GM21529 (cell line): Measurements from ENCODE around the gene FBLIM1.

Experiments
- ATAC-seq: cut with Tn5 transposase; IDR thresholded peaks from one replicate; pipeline ENCODE4 v1.9.1; 2021; ENCODE audit not compliant: unreplicated experiment

FBLIM1 gene

DNA sequence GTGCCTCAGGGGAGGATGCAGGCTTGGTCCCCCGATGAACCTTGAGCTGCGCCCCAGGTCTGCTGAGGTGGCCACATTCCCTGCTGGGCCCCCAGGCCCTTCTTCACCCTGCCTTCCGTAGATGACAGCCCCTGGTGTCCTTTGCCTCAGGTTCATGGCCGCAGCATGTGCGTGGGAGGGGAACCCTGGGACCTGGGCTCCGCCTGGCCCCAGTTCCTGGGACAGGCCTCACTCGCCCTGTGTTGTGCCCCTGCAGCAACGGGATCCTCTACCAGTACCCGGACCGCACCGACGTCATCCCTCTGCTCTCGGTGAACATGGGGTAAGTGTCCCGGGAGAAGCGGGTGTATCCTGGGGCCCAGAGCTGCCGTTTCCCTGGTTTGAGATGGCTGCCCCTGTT is 27.7 kb upstream of the FBLIM1 start:
- no peak for ATAC-seq

DNA sequence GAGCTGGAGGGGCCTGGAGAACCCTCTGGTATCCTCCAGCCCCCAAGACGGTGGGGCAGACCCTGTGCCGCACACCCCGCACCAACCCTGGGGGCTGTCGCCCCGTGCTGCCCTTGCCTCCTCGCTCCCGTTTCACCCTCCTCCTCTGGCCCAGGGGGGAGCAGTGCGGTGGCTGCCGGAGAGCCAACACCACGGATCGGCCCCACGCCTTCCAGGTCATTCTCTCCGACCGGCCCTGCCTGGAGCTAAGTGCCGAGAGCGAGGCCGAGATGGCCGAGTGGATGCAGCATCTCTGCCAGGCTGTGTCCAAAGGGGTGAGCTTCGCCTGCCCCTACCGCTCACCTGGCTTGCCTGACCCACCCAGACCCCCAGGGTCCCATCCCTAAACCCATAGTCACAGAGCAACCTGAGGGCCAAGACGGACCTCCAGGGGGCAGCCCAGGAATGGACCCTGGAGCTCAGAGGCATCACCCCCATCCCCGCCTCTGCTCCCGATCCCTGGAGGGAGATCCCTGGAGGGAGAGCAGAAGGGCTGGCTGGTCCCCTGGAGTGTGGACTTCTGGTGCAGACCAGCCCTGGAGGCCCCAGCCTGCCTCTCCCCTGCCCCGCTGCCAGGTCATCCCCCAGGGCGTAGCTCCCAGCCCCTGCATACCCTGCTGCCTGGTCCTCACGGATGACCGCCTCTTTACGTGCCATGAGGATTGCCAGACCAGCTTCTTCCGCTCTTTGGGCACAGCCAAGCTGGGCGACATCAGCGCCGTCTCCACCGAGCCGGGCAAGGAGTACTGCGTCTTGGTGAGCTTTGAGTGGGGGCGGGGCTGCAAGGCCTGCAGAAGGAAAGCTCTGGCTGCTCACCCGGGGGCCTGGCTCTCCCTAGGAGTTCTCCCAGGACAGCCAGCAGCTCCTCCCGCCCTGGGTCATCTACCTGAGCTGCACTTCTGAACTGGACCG is 26.6 kb upstream of the FBLIM1 start:
- no peak for ATAC-seq

DNA sequence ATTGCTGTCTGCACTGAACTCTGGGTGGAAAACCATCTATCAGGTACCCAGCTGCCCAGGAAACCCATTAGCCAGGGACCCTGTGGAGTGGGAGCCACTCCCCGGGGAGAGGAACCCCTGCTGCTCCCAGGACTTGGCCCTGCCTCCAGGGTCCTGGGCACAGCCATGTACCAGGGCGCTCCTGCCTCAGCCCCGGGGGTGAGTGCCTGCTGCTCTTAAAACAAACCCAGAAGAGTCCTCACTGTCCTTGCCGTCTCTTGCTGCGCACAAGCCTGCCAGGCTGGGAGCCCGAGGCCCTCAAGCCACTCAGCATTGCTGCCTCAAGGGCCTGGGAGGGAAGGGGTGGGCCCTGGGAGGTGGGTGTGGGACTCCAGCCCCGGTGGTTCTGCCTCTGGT is 25.9 kb upstream of the FBLIM1 start:
- no peak for ATAC-seq

DNA sequence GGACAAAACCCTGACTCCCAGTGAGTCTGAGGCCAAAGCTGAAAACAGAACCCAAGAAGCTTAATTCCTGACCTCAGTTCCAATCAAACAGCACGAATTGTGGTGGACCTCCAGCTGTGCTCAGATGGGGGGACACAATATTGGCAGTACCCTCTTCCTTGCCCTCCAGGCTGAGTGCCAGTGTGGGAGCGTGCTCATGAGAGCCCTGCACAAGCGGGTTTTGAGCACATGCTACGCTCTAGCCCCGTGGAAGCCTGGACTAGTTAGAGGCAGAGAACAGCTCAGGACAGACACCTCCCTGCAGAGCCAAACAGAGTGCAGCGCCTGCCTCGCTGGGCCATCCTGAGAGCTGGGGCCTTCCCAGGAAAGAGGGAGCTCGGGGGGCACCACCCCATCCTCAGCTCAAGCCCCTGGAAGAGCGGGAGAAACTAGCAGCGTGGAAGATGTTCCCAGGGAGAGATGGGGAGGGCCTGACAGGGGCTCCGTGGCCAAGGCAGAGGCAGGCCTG is 25.3 kb upstream of the FBLIM1 start:
- no peak for ATAC-seq

- ATAC-seq: no peak
Measured at GRCh38 chr1:15733726-15734226, 24.8 kb upstream of the FBLIM1 start.

GRCh38 chr1:15734296-15734695 is 24.3 kb upstream of the FBLIM1 start:
- no peak for ATAC-seq

DNA sequence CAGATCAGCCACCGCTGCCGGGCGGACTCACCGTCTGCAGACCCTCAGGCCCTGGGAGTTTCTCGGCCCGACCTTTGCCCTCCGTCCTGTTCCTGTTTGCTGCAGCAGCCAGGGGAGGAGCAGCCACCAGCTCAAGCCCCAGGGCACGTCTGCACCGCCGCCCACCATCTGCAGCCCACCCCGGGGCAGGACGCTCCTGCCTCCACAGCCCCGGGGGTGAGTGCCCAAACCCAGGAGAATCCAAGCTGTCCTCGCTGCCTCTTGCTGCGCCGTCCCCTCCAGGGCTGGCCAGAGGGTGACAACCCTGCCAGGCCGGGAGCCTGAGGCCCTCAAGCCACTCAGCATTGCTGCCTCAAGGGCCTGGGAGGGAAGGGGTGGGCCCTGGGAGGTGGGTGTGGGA is 23.7 kb upstream of the FBLIM1 start:
- no peak for ATAC-seq

- ATAC-seq: no peak
Measured at GRCh38 chr1:15735304-15736037, 23.1 kb upstream of the FBLIM1 start.

GRCh38 chr1:15736038-15736891 is 22.3 kb upstream of the FBLIM1 start, which contains the start of gene SLC25A34:
TSS of gene SLC25A34 (plus strand) at chr1:15736258. CDS start at chr1:15736486, 228 bp downstream.
- no peak for ATAC-seq

DNA sequence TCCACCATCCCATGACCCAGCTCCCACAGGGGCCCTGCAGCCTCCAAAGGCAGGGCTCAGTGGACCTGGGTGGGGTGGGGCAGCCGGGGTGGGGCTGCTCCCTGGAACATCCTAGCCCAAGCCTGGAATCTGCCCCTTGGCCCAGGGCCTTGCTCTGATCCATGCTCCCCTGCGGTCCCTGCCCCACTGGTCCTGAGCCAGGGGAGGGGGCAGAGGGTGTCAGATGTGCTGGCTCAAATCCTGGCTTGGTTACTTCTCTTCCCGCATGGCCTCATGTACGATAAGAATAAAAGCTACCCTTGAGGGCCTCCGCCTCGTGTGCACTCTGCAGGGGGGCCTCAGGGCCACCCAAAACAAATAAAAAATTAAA is 21.7 kb upstream of the FBLIM1 start:
- ATAC-seq: no peak

DNA sequence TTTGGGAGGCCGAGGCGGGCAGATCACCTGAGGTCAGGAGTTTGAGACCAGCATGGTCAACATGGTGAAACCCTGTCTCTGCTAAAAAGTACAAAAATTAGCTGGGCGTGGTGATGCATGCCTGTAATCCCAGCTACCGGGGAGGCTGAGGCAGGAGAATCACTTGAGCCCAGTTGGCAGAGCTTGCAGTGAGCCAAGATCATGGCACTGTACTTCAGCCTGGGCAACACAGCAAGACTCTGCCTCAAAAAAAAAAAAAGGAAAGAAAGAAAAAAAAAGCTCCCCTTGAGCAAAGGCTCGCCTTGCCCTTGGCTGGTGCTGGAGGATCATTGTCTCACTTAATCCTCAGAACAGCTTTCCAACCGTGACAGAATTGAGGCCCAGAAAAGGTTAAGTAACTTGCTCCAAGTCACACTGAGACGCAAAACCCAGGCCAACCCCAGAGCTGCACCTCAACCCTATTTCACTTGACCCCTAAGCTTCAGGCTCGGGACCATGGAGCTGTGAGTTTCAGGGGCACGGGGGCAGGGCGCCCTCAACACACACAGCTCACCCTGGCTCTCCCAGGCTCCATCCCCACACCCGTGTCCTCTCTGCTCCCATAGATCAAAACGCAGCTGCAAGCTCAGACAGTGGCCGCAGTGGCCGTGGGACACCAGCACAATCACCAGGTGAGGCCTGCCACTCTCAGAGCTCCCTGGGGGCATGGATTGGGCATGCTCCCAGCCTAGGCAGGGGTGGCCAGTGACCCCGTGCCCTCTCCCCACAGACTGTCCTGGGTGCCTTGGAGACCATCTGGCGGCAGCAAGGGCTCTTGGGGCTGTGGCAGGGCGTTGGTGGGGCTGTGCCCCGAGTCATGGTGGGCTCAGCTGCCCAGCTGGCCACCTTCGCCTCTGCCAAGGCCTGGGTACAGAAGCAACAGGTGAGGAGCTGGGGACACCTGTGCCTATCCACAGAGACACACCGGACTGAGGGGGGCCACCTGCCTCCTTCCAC is 21.0 kb upstream of the FBLIM1 start:
- no peak for ATAC-seq

DNA sequence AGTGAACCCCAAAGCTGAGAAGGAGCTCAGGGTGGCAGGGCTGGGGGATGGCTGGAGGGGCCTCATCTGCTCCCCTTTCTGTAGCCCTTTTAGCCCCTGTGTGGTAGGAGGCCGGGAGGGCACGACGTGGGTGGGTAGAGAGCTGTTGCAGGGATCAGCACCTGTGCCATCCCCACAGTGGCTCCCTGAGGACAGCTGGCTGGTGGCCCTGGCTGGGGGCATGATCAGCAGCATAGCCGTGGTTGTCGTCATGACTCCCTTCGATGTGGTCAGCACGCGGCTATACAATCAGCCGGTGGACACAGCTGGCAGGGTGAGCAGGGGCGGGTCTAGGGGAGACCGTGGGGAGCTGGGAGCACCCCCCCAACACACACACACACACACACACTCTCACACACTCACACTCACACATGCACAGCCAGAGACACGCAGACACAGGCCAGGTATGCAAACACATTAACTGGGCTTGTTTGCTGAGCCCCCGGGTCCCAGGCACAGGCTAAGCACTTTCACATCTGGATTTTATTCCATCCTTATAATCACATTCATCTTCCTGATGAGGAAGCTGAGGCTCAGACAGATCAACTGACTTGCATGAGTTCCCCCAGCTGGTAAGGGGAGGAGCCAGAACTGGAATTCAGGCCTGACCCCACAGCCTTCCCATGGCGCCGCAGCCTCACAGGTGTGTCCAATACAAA is 20.0 kb upstream of the FBLIM1 start:
- no peak for ATAC-seq

DNA sequence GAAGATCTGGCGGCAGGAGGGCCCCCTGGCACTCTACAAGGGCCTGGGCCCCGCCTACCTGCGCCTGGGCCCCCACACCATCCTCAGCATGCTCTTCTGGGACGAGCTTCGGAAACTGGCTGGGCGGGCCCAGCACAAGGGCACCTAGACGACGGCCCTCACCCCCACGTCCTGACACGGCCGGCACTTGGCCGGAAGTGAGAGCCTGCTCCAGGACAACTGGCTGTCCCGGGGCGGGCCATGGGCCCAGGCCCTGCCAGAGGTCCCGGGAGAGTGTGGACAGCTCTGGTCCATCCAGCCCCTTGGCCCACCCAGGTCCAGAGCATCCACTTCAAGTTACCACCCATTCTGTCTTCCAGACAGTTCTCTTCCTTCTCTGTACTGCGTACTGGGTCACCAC is 19.3 kb upstream of the FBLIM1 start:
- no peak for ATAC-seq

GRCh38 chr1:15739745-15740144 is 18.9 kb upstream of the FBLIM1 start:
- ATAC-seq: no peak

DNA sequence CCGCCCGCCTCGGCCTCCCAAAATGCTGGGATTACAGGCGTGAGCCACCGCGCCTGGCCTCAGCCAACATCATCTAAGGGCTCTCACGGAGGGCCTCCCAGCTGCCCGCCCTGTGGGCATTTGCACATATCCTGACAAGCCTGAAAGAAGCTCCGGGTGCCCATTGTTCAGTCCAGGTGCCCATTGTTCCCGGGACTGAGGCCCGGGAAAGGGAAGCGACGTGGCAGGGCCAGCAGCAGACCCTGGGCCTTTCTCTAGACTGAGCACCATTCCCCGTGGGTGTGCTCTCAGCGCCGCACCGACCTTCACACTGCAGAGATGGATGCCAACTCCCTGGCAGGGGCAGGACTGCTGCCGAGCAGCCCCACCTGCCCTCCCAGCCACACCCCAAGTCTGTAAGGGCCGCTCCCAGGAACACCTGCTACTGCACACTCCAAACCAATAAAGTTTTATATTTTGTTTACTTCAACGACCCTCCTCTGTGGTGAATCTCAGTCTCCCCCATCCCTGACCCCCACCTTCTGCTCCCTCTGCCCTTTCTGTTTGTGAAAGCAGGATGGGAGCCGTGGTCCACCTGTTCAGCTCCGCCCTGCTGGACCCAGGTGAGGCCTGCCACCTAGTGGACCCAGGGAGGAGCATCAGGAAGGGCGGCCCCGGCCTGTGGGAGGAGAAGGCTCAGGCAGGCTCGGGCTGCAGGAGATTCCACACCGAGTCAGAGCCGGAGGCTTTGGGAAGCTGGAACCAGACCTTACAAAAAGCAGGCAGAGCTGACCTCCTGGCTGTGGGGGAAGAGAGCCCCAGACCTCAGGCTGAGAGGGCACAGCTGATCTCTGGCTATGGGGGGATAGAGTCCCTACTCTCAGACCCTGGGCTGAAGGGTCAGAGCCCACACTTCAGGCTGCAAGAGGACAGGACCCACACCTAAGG is 17.4 kb upstream of the FBLIM1 start:
- peak; percentile 77 for ATAC-seq

GRCh38 chr1:15742339-15742801 is 16.2 kb upstream of the FBLIM1 start, which contains the start of gene TMEM82:
TSS of gene TMEM82 (plus strand) at chr1:15742499. CDS start at chr1:15742560, 61 bp downstream.
- no peak for ATAC-seq

- no peak for ATAC-seq
Measured at GRCh38 chr1:15744122-15744679, 14.4 kb upstream of the FBLIM1 start.
